NB4 (cell line): Measurements from ENCODE around the gene PARD3.

Experiments used
- POLR2A ChIP-seq: IDR thresholded peaks from 2 replicates; pipeline ENCODE4 v1.6.1; 2011; ENCODE audit warnings: mild to moderate bottlenecking; ENCODE audit not compliant: insufficient read length; ENCODE audit errors: extremely low read depth
- TF ChIP-seq, protein P1 (sequence below): IDR thresholded peaks from one replicate; pipeline ENCODE4 v1.5.1; 2012; ENCODE audit warnings: low read depth, low read length
- TF ChIP-seq, protein P2 (sequence below): IDR thresholded peaks from 2 replicates; pipeline ENCODE4 v1.6.1; 2011; ENCODE audit warnings: low read depth, low read length

DNA sequence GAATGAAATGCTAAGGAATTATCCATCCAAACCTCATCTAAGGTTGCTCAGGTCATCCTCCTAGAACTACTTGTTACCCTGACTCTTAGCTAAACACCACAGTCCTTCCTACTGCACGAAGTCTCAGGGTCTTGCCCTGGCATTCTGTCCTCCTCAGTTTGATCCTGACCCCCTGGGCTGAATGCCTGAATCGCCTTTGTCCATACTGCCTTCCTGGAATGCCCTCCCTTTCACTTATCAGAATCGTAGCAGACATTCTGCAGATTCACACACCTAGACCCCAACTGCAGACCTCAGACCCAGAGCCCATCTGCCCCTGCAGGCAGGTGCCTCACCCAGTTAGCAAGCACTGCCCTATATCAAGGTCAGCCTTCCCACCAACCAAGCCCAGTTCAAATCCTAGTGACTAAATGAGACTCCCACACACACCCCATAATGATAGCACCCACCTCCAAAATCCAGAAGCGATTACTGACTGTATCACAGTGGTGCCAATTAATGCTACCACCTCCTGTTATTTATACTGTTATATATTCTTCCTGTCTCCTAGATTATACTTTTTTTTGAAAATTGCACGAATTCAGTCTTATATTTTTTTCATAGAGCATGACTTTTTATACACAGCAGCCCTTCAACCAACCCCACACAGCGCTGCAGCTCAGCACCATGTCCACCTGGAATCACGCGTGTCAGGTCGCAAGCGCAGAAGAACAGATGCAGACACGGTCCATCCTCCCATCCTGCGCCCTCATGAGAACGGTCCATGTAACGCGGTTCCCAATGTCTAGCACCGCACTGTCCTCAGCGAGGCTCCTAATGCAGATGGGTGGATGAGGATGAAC is 3.7 kb downstream of the PARD3 start:
- TF ChIP-seq, protein P1, sequence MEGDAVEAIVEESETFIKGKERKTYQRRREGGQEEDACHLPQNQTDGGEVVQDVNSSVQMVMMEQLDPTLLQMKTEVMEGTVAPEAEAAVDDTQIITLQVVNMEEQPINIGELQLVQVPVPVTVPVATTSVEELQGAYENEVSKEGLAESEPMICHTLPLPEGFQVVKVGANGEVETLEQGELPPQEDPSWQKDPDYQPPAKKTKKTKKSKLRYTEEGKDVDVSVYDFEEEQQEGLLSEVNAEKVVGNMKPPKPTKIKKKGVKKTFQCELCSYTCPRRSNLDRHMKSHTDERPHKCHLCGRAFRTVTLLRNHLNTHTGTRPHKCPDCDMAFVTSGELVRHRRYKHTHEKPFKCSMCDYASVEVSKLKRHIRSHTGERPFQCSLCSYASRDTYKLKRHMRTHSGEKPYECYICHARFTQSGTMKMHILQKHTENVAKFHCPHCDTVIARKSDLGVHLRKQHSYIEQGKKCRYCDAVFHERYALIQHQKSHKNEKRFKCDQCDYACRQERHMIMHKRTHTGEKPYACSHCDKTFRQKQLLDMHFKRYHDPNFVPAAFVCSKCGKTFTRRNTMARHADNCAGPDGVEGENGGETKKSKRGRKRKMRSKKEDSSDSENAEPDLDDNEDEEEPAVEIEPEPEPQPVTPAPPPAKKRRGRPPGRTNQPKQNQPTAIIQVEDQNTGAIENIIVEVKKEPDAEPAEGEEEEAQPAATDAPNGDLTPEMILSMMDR: no peak
- TF ChIP-seq POLR2A: no peak
- TF ChIP-seq, protein P2, sequence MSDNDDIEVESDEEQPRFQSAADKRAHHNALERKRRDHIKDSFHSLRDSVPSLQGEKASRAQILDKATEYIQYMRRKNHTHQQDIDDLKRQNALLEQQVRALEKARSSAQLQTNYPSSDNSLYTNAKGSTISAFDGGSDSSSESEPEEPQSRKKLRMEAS: no peak
